ENCODE measurements around the gene BPTF.
A peak's percentile ranks its signal among the peaks of the same experiment; 100 is the strongest.
"Not testable (repeated sequence)": the region's sequence is repeated elsewhere in the genome, so short reads cannot be mapped to it uniquely, and the experiment has no call there.

The BPTF gene

GRCh38 chr17:67825627-67826601 is 611 bp downstream of the BPTF start:
- H3K9me3 Mint-ChIP-seq: not testable (repeated sequence)
- Mint-ChIP-seq H3K4me1 (ENCODE audit: low read depth) (peaks cover 30% of the 10 kb centered on the region), H3K36me3 (ENCODE audit: low read depth) (peaks cover 20% of the 10 kb centered on the region), H3K27ac (peak overlapping the region; percentile 94), H3K4me3 (peak overlapping the region; percentile 95), H3K27me3 (ENCODE audit: low read depth) (peaks cover 12% of the 10 kb centered on the region)

DNA sequence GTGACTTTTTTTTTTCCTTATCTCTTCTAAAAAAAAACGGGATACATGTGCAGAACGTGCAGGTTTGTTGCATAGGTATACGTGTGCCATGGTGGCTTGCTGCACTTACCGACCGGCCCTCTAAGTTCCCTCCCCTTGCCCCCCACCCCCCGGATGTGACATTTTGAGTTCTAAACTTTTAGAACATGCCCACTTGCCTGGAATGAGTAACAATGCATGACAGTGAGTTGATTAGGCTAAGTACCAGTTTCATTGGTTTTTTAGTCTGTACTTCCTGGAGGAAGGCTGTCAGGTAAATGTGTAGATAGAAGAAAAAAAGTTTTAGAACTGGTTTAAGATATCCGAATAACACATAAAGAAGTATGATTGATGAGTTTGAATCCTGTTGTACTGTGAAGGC is 4.0 kb downstream of the BPTF start:
- Mint-ChIP-seq H3K27ac (peak overlapping the region; percentile 53), H3K4me3 (peak overlapping the region; percentile 58), H3K36me3 (ENCODE audit: low read depth) (peaks cover 26% of the 10 kb centered on the region), H3K27me3 (ENCODE audit: low read depth) (peaks cover 4% of the 10 kb centered on the region), H3K9me3 (no peaks in the 10 kb centered on the region), H3K4me1 (ENCODE audit: low read depth) (peaks cover 41% of the 10 kb centered on the region)

- no peak overlapping the region for H3K27ac Mint-ChIP-seq
- no peaks in the 10 kb centered on the region for H3K27me3 Mint-ChIP-seq (ENCODE audit: low read depth)
- peaks cover 30% of the 10 kb centered on the region for H3K36me3 Mint-ChIP-seq (ENCODE audit: low read depth)
- H3K9me3 Mint-ChIP-seq: no peaks in the 10 kb centered on the region
- H3K4me1 Mint-ChIP-seq (ENCODE audit: low read depth): peaks cover 49% of the 10 kb centered on the region
- no peak overlapping the region for H3K4me3 Mint-ChIP-seq
Measured at GRCh38 chr17:67830440-67830839, 5.1 kb downstream of the BPTF start.

- Mint-ChIP-seq H3K27ac (no peak overlapping the region), H3K9me3 (no peaks in the 10 kb centered on the region), H3K27me3 (ENCODE audit: low read depth) (no peaks in the 10 kb centered on the region), H3K4me3 (no peak overlapping the region), H3K4me1 (ENCODE audit: low read depth) (peaks cover 53% of the 10 kb centered on the region), H3K36me3 (ENCODE audit: low read depth) (peaks cover 28% of the 10 kb centered on the region)
Measured at GRCh38 chr17:67831268-67831667, 6.0 kb downstream of the BPTF start.

GRCh38 chr17:67833134-67833533 is 7.8 kb downstream of the BPTF start:
- Mint-ChIP-seq H3K27ac (no peak overlapping the region), H3K4me3 (no peak overlapping the region), H3K9me3 (no peaks in the 10 kb centered on the region), H3K36me3 (ENCODE audit: low read depth) (peaks cover 17% of the 10 kb centered on the region), H3K4me1 (ENCODE audit: low read depth) (peaks cover 54% of the 10 kb centered on the region), H3K27me3 (ENCODE audit: low read depth) (no peaks in the 10 kb centered on the region)

- no peak overlapping the region for H3K4me3 Mint-ChIP-seq
- H3K36me3 Mint-ChIP-seq (ENCODE audit: low read depth): peaks cover 17% of the 10 kb centered on the region
- H3K4me1 Mint-ChIP-seq (ENCODE audit: low read depth): peaks cover 46% of the 10 kb centered on the region
- H3K9me3 Mint-ChIP-seq: no peaks in the 10 kb centered on the region
- H3K27me3 Mint-ChIP-seq (ENCODE audit: low read depth): no peaks in the 10 kb centered on the region
- H3K27ac Mint-ChIP-seq: no peak overlapping the region
Measured at GRCh38 chr17:67833946-67834631, 8.8 kb downstream of the BPTF start.

DNA sequence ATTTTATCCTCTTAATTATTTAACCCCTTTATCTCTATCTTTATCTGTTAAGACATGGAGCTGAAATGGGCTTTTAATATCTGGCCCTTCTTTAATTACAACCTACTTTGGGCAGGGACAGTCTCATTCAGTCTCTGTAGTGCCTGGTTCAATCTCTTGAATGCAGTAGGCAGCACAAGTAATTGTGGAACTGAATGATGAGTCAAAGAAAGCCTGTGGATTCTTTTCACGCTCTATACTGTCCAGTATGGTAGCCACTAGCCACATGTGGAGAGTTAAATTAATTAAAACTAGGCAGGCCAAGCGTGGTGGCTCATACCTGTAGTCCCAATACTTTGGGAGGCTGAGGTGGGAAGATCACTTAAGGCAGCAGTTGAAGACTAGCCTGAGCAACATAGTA is 9.3 kb downstream of the BPTF start:
- Mint-ChIP-seq H3K4me3 (no peak overlapping the region), H3K27me3 (ENCODE audit: low read depth) (no peaks in the 10 kb centered on the region), H3K9me3 (no peaks in the 10 kb centered on the region), H3K27ac (no peak overlapping the region), H3K4me1 (ENCODE audit: low read depth) (peaks cover 41% of the 10 kb centered on the region), H3K36me3 (ENCODE audit: low read depth) (peaks cover 15% of the 10 kb centered on the region)

DNA sequence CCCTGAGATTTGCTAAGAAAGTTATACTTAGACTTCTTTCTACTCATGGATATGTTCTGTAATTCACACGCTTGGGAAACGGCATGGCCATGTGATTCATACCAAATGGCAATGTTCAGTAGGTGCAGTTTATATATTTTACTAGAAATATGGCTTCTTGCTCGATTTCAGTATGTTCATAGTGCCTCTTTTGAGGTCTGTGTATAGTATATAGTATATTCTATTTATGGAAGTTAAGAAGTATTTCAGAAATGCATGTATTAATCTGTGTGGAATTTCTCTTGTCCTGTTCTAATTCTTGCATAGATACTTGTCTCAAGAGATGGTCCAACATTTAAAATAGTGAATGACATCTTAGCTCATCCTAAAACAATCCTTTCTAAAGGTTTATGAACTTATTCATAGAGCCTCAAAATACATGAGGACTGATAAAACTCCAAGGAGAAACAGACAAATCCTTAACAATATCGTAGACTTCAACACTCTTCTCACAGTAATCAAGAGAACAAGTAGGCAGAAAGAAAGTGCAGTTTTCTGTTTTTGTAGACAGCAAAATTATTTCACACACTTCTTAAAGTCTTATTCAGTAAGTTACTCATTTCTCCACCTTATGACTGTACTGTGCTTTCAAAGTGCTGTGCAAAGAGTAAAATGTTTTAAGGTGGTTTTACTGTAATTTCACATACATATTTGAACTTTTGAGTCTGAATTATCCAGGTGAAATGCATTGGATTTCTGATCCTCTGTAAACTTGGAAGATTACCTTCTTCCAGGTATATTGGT is 11.1 kb downstream of the BPTF start:
- no peaks in the 10 kb centered on the region for H3K9me3 Mint-ChIP-seq
- no peaks in the 10 kb centered on the region for H3K27me3 Mint-ChIP-seq (ENCODE audit: low read depth)
- no peak overlapping the region for H3K4me3 Mint-ChIP-seq
- no peak overlapping the region for H3K27ac Mint-ChIP-seq
- peaks cover 6% of the 10 kb centered on the region for H3K36me3 Mint-ChIP-seq (ENCODE audit: low read depth)
- H3K4me1 Mint-ChIP-seq (ENCODE audit: low read depth): peaks cover 32% of the 10 kb centered on the region

GRCh38 chr17:67837965-67838364 is 12.7 kb downstream of the BPTF start:
- Mint-ChIP-seq H3K36me3 (ENCODE audit: low read depth) (peaks cover 6% of the 10 kb centered on the region), H3K27ac (no peak overlapping the region), H3K27me3 (ENCODE audit: low read depth) (no peaks in the 10 kb centered on the region), H3K4me3 (no peak overlapping the region), H3K4me1 (ENCODE audit: low read depth) (peaks cover 35% of the 10 kb centered on the region), H3K9me3 (no peaks in the 10 kb centered on the region)

GRCh38 chr17:67838538-67838937 is 13.2 kb downstream of the BPTF start:
- Mint-ChIP-seq H3K36me3 (ENCODE audit: low read depth) (peaks cover 6% of the 10 kb centered on the region), H3K4me3 (no peak overlapping the region), H3K27me3 (ENCODE audit: low read depth) (no peaks in the 10 kb centered on the region), H3K4me1 (ENCODE audit: low read depth) (peaks cover 35% of the 10 kb centered on the region), H3K9me3 (no peaks in the 10 kb centered on the region), H3K27ac (no peak overlapping the region)

DNA sequence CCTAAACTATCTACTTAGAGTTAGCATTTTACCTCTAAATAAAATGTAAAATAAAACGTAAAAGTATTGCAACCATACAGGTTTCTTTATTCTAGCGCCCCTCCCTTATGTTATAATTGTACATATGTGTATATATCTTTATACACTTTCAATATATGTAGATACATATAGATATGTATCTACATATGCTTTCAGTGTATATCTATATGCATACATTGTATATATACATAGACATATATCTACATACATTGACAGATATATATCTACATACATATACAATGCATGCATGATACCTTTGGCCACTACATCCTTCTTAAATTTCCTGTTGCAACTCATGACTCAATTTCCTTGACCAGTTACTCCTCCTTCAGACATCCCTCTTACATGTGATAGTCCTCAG is 16.7 kb downstream of the BPTF start:
- Mint-ChIP-seq H3K27ac (no peak overlapping the region), H3K4me1 (ENCODE audit: low read depth) (peaks cover 15% of the 10 kb centered on the region), H3K4me3 (no peak overlapping the region), H3K27me3 (ENCODE audit: low read depth) (no peaks in the 10 kb centered on the region), H3K9me3 (no peaks in the 10 kb centered on the region), H3K36me3 (ENCODE audit: low read depth) (no peaks in the 10 kb centered on the region)

DNA sequence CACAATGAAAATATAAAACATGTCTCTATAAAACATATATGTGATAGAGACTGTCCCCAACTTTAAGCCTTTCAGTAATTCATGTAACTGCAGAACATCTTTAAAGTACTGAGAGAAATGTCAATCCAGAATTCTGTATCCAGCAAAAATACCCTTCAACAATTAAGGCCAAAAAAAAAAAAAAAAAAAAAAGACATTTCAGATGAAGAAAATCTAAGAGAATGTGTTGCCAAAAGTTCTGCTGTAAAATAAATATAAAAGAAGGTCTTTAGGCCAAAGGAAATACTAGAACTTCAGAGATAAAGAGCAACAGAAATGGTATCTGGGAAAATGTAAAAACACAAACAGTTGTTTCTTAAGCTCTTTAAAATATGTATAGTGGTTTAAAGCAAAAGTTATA is 17.3 kb downstream of the BPTF start:
- H3K4me3 Mint-ChIP-seq: no peak overlapping the region
- H3K9me3 Mint-ChIP-seq: no peaks in the 10 kb centered on the region
- peaks cover 14% of the 10 kb centered on the region for H3K4me1 Mint-ChIP-seq (ENCODE audit: low read depth)
- H3K27ac Mint-ChIP-seq: no peak overlapping the region
- no peaks in the 10 kb centered on the region for H3K27me3 Mint-ChIP-seq (ENCODE audit: low read depth)
- H3K36me3 Mint-ChIP-seq (ENCODE audit: low read depth): no peaks in the 10 kb centered on the region

DNA sequence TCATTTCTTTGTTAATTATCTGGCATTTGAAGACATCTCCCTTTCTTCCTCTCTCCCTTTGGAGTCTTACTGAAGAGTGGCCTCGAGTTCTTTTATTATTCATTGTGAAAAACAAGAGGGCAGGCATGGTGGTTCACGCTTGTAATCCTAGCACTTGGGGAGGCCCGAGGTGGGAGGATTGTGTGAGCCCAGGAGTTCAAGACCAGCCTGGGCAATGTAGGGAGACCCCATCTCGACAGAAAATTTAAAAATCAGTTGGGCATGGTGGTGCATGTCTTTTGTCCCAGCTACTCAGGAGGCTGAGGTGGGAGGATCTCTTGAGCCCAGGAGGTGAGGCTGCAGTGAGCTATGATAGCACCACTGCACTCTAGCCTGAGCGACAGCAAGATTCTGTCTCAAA is 20.1 kb downstream of the BPTF start:
- Mint-ChIP-seq H3K36me3 (ENCODE audit: low read depth) (peaks cover 6% of the 10 kb centered on the region), H3K9me3 (no peaks in the 10 kb centered on the region), H3K4me1 (ENCODE audit: low read depth) (peaks cover 17% of the 10 kb centered on the region), H3K27me3 (ENCODE audit: low read depth) (no peaks in the 10 kb centered on the region), H3K27ac (no peak overlapping the region), H3K4me3 (no peak overlapping the region)

DNA sequence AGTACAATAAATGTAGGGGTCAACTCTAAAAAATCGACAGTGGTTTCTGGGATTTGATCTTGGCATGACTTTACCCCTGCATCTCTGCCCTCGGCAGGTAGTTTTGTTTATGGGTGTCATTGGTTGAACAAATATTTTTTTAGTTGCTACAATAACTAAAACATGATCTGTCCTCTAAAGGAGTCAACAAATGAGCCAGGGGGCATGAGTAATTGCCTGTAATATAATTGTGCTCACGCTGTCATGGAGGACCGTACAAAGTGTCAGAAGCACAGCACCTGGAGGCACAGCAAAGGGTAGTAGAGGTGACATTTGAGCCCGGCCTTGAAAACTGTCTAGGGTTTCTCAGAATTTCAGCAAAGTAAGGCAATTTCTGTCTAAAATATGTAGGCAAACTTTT is 22.9 kb downstream of the BPTF start:
- H3K36me3 Mint-ChIP-seq (ENCODE audit: low read depth); H3K4me3 Mint-ChIP-seq; H3K27ac Mint-ChIP-seq; H3K27me3 Mint-ChIP-seq (ENCODE audit: low read depth); H3K9me3 Mint-ChIP-seq: not testable (repeated sequence)
- H3K4me1 Mint-ChIP-seq (ENCODE audit: low read depth): peaks cover 19% of the 10 kb centered on the region
